ENCODE data around the gene PC.

DNA sequence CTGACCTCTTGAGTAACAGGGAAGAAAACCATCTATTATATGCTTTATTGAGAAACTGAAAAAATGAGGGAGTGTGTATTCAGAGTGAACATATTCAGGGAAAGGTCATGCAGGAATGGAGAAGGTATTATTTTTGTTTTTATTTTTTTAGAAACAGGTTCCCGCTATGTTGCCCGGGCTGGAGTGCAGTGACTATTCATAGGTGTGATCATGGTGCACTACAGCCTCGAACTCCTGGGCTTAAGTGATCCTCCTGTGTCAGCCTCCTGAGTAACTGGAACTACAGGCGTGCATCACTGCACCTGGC, 123.7 kb downstream of the PC start:
- TF ChIP-seq, protein P1, sequence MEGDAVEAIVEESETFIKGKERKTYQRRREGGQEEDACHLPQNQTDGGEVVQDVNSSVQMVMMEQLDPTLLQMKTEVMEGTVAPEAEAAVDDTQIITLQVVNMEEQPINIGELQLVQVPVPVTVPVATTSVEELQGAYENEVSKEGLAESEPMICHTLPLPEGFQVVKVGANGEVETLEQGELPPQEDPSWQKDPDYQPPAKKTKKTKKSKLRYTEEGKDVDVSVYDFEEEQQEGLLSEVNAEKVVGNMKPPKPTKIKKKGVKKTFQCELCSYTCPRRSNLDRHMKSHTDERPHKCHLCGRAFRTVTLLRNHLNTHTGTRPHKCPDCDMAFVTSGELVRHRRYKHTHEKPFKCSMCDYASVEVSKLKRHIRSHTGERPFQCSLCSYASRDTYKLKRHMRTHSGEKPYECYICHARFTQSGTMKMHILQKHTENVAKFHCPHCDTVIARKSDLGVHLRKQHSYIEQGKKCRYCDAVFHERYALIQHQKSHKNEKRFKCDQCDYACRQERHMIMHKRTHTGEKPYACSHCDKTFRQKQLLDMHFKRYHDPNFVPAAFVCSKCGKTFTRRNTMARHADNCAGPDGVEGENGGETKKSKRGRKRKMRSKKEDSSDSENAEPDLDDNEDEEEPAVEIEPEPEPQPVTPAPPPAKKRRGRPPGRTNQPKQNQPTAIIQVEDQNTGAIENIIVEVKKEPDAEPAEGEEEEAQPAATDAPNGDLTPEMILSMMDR (IDR thresholded peaks at IDR 0.05): no peak
- TF ChIP-seq POLR2A (IDR thresholded peaks at IDR 0.05): no peak

All from lower leg skin (tissue), 3 donors.